ENCODE data around the gene SLC25A6. TPM values are rescaled to one million over a fixed set of nuclear protein-coding genes. Genes with fewer than 3 reads are reported as not detected.

The SLC25A6 gene
- polyA plus RNA-seq, 2 of the 4 experiments (the other 2 are of a cell fraction), result 291 to 448 TPM

- WGBS (ENCODE audit: missing lambda C conversion rate), result 99% methylated on average over 9 of the region's 10 CpGs
- POLR2A ChIA-PET, result no interaction called here
- ATAC-seq (no peak), DNase-seq (ENCODE audit: low read depth in 1 of 2, low spot score in 1 of 2) (no peak), FAIRE-seq (no peak)
- Histone ChIP-seq H3K4me1 (no peaks in the 10 kb centered on the region), H3K4me2 (no peak overlapping the region), H3K27ac (no peak overlapping the region), H3K9me3 (no peaks in the 10 kb centered on the region), H3K4me3 (no peak overlapping the region)
- CTCF ChIA-PET, result no interaction called here
- TF ChIP-seq HDAC2 (IDR thresholded peaks at IDR 0.05), result no peak
- TF ChIP-seq ZC3H11A (IDR thresholded peaks at IDR 0.05), result no peak
- TF ChIP-seq MAZ (IDR thresholded peaks at IDR 0.05; ENCODE audit: borderline replicate concordance, low read depth, low read length), result no peak
- TF ChIP-seq ZSCAN20 (CRISPR knock-in tag; IDR thresholded peaks at IDR 0.05), result no peak
- no peak for TF ChIP-seq EP300 (IDR thresholded peaks at IDR 0.05)
- TF ChIP-seq, protein P1, sequence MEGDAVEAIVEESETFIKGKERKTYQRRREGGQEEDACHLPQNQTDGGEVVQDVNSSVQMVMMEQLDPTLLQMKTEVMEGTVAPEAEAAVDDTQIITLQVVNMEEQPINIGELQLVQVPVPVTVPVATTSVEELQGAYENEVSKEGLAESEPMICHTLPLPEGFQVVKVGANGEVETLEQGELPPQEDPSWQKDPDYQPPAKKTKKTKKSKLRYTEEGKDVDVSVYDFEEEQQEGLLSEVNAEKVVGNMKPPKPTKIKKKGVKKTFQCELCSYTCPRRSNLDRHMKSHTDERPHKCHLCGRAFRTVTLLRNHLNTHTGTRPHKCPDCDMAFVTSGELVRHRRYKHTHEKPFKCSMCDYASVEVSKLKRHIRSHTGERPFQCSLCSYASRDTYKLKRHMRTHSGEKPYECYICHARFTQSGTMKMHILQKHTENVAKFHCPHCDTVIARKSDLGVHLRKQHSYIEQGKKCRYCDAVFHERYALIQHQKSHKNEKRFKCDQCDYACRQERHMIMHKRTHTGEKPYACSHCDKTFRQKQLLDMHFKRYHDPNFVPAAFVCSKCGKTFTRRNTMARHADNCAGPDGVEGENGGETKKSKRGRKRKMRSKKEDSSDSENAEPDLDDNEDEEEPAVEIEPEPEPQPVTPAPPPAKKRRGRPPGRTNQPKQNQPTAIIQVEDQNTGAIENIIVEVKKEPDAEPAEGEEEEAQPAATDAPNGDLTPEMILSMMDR (IDR thresholded peaks at IDR 0.05), result no peak
- TF ChIP-seq KDM5A (IDR thresholded peaks at IDR 0.05), result no peak
- TF ChIP-seq TFCP2L1 (CRISPR knock-in tag; IDR thresholded peaks at IDR 0.05), result no peak
- no peak for TF ChIP-seq ZNF302 (CRISPR knock-in tag; IDR thresholded peaks at IDR 0.05)
- TF ChIP-seq FOSB (CRISPR knock-in tag; IDR thresholded peaks at IDR 0.05), result no peak
- no peak for TF ChIP-seq POLR2AphosphoS2 (conservative IDR thresholded peaks at IDR 0.05; ENCODE audit: low read length)
- TF ChIP-seq, protein P2, sequence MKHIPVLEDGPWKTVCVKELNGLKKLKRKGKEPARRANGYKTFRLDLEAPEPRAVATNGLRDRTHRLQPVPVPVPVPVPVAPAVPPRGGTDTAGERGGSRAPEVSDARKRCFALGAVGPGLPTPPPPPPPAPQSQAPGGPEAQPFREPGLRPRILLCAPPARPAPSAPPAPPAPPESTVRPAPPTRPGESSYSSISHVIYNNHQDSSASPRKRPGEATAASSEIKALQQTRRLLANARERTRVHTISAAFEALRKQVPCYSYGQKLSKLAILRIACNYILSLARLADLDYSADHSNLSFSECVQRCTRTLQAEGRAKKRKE (CRISPR knock-in tag; IDR thresholded peaks at IDR 0.05; ENCODE audit: low read depth), result no peak
- no peak for TF ChIP-seq TP53 (CRISPR knock-in tag; IDR thresholded peaks at IDR 0.05)
- TF ChIP-seq, protein P3, sequence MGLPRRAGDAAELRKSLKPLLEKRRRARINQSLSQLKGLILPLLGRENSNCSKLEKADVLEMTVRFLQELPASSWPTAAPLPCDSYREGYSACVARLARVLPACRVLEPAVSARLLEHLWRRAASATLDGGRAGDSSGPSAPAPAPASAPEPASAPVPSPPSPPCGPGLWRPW (IDR thresholded peaks at IDR 0.05), result no peak
- TF ChIP-seq SMC3 (IDR thresholded peaks at IDR 0.05), result no peak
Measured at GRCh38 chrX:1403228-1403627, 11.3 kb upstream of the SLC25A6 start.

- CTCF ChIA-PET, result no interaction called here
- FAIRE-seq (no peak), DNase-seq (ENCODE audit: low read depth in 1 of 2, low spot score in 1 of 2) (no peak), ATAC-seq (peak in 1 of 2 experiments; percentile 28; a peak in 3 of 6 replicates)
- Histone ChIP-seq H3K4me3 (no peak overlapping the region), H3K27ac (no peak overlapping the region), H3K9me3 (no peaks in the 10 kb centered on the region), H3K4me2 (no peak overlapping the region), H3K4me1 (no peaks in the 10 kb centered on the region)
- WGBS (ENCODE audit: missing lambda C conversion rate), result 94% methylated on average over 24 of the region's 30 CpGs
- POLR2A ChIA-PET, result no interaction called here
- TF ChIP-seq ZNF302 (CRISPR knock-in tag; IDR thresholded peaks at IDR 0.05) (no peak), BCL3 (IDR thresholded peaks at IDR 0.05) (no peak), TP53 (CRISPR knock-in tag; IDR thresholded peaks at IDR 0.05) (no peak), REST (IDR thresholded peaks at IDR 0.05) (no peak), POLR2A (IDR thresholded peaks at IDR 0.05; ENCODE audit: low read length) (no peak), NFE2L2 (conservative IDR thresholded peaks at IDR 0.05; ENCODE audit: low read length) (no peak), KDM1A (IDR thresholded peaks at IDR 0.05; ENCODE audit: low read depth) (no peak), MAFK (IDR thresholded peaks at IDR 0.05; ENCODE audit: partially characterized antibody) (no peak), NR3C1 (IDR thresholded peaks at IDR 0.05) (no peak), NPAS2 (CRISPR knock-in tag; IDR thresholded peaks at IDR 0.05; ENCODE audit: borderline replicate concordance) (no peak), E2F6 (IDR thresholded peaks at IDR 0.05; ENCODE audit: borderline replicate concordance, low read depth) (no peak), ZSCAN20 (CRISPR knock-in tag; IDR thresholded peaks at IDR 0.05) (no peak), JUN (IDR thresholded peaks at IDR 0.05) (no peak)
- TF ChIP-seq, protein P4, sequence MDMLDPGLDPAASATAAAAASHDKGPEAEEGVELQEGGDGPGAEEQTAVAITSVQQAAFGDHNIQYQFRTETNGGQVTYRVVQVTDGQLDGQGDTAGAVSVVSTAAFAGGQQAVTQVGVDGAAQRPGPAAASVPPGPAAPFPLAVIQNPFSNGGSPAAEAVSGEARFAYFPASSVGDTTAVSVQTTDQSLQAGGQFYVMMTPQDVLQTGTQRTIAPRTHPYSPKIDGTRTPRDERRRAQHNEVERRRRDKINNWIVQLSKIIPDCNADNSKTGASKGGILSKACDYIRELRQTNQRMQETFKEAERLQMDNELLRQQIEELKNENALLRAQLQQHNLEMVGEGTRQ (IDR thresholded peaks at IDR 0.05), result no peak
- TF ChIP-seq, protein P3 (IDR thresholded peaks at IDR 0.05), result no peak
- TF ChIP-seq, protein P5, sequence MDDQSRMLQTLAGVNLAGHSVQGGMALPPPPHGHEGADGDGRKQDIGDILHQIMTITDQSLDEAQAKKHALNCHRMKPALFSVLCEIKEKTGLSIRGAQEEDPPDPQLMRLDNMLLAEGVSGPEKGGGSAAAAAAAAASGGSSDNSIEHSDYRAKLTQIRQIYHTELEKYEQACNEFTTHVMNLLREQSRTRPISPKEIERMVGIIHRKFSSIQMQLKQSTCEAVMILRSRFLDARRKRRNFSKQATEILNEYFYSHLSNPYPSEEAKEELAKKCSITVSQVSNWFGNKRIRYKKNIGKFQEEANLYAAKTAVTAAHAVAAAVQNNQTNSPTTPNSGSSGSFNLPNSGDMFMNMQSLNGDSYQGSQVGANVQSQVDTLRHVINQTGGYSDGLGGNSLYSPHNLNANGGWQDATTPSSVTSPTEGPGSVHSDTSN (IDR thresholded peaks at IDR 0.05), result no peak
Measured at GRCh38 chrX:1401611-1402430, 9.9 kb upstream of the SLC25A6 start.
